ENCODE results near the gene LCE1E. TPM values are rescaled to one million over a fixed set of nuclear protein-coding genes. Genes with fewer than 3 reads are reported as not detected.

The LCE1E gene
- total and polyA plus RNA-seq, 4 experiments from 2014 or later, result not detected

DNA sequence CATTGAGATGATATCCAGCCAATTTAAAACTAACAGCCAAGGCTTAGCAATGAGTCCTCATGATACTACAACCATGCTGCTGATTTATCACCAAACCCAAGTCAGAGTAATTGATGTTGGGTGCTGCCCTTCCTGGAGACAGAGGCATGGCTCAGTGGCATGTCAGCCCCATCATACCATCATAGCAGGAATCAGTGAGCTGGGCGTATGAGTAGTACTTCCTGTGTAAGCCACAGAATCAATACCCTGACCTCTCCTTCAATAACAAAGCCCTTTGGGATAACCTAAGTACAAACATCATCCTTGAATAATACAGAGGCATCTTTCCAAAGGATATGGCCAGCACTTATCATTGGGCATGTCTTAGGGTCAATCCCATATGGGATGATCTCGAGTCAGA is 3.0 kb upstream of the LCE1E start:
- POLR2A ChIA-PET (ENCODE audit: partially characterized antibody), result no interaction called here
- no peaks in the 10 kb centered on the region for H3K4me1 ChIP-seq (ENCODE audit: insufficient read depth, low read length)
- H3K4me3 Mint-ChIP-seq, result no peak overlapping the region
- peaks cover 13 to 44% of the 10 kb centered on the region in 2 donors for H3K27me3 Mint-ChIP-seq
- H3K36me3 Mint-ChIP-seq, result no peaks in the 10 kb centered on the region
- H3K27me3 ChIP-seq (ENCODE audit: insufficient read depth, low read length), result peaks cover 4% of the 10 kb centered on the region
- no peaks in the 10 kb centered on the region for H3K36me3 ChIP-seq (ENCODE audit: insufficient read depth, low read length)
- no peaks in the 10 kb centered on the region for H3K9me3 ChIP-seq (ENCODE audit: control insufficient read depth in 1 of 2, low read length in 2 of 2)
- H3K27ac ChIP-seq (ENCODE audit: low read depth, low read length), result no peak overlapping the region
- CTCF ChIA-PET (ENCODE audit: partially characterized antibody), result no interaction called here
- intact Hi-C loops (cut with micrococcal nuclease), result no loop called here
- no peak overlapping the region for H3K4me3 ChIP-seq (ENCODE audit: low read length in 2 of 2)
- DNase-seq, result no peak
- no peak overlapping the region for H3K27ac Mint-ChIP-seq
- no peaks in the 10 kb centered on the region for H3K4me1 Mint-ChIP-seq
- H3K9me3 Mint-ChIP-seq, result no peaks in the 10 kb centered on the region

DNA sequence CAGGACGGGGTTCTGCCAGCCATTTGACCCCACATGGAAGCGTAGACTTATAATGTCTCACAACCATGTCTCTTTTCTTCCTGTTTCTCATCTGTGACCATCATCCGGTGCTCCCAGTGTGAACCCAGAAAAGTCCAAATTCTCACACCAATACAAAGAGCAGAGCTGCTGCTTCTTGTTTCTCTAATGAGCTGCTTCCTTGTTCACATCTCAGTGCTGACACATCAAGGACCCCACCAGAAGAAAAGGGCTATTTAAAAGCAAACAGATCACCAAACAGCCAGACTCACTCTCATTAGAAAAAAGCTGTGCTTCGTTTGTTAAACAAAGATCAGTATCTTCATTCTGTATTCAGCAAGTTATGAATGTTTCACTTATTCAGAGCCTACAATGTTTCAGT is 9.6 kb downstream of the LCE1E start:
- Mint-ChIP-seq H3K36me3 (no peaks in the 10 kb centered on the region), H3K9me3 (peaks cover 0 to 1% (median 0%) of the 10 kb centered on the region in 8 donors), H3K4me1 (no peaks in the 10 kb centered on the region), H3K27me3 (peaks cover 5 to 18% of the 10 kb centered on the region in 2 donors), H3K27ac (no peak overlapping the region), H3K4me3 (no peak overlapping the region)
- intact Hi-C loops (cut with micrococcal nuclease), result no loop called here
- Histone ChIP-seq H3K4me1 (ENCODE audit: insufficient read depth, low read length) (no peaks in the 10 kb centered on the region), H3K27me3 (ENCODE audit: insufficient read depth, low read length) (no peaks in the 10 kb centered on the region), H3K9me3 (ENCODE audit: control insufficient read depth in 1 of 2, low read length in 2 of 2) (no peaks in the 10 kb centered on the region), H3K36me3 (ENCODE audit: insufficient read depth, low read length) (no peaks in the 10 kb centered on the region), H3K27ac (ENCODE audit: low read depth, low read length) (no peak overlapping the region), H3K4me3 (ENCODE audit: low read length in 2 of 2) (no peak overlapping the region)
- POLR2A ChIA-PET (ENCODE audit: partially characterized antibody), result no interaction called here
- DNase-seq, result no peak
- CTCF ChIA-PET (ENCODE audit: partially characterized antibody), result no interaction called here

DNA sequence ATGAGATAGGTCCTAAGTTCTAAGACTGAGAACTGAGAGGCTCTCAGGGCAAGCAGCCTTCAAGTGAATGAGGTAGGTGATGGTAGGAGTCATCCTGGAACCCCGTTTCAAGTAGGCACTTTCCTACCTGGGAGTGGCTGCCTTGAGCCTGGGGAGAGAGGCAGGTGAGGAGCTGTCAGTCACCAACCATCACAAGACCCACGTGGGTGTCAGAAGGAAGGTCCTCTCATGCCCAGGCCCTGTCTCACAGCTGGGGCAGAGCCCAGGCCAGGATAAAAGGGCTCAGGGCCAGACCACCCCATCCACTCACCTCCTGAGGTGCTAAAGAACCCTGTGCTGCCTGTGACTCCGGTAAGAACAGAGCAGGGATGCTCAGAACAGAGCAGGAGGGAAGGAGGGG is 10.4 kb downstream of the LCE1E start, which contains the start of gene LCE1D:
LCE1D (plus strand) TSS at position 301 of the 400 bp plus-strand sequence. CDS start 1,074 bp downstream, outside the sequence.
- Histone ChIP-seq H3K27me3 (ENCODE audit: insufficient read depth, low read length) (no peaks in the 10 kb centered on the region), H3K4me1 (ENCODE audit: insufficient read depth, low read length) (no peaks in the 10 kb centered on the region), H3K27ac (ENCODE audit: low read depth, low read length) (no peak within 1 kb of the TSS), H3K4me3 (ENCODE audit: low read length in 2 of 2) (no peak within 1 kb of the TSS), H3K9me3 (ENCODE audit: control insufficient read depth in 1 of 2, low read length in 2 of 2) (no peaks in the 10 kb centered on the region), H3K36me3 (ENCODE audit: insufficient read depth, low read length) (no peaks in the 10 kb centered on the region)
- no peak for DNase-seq
- ChIA-PET CTCF (ENCODE audit: partially characterized antibody) (no interaction called here), POLR2A (ENCODE audit: partially characterized antibody) (no interaction called here)
- peaks cover 11 to 13% of the 10 kb centered on the region in 2 donors for H3K27me3 Mint-ChIP-seq
- H3K4me3 Mint-ChIP-seq, result no peak within 1 kb of the TSS
- no peak within 1 kb of the TSS for H3K27ac Mint-ChIP-seq
- no peaks in the 10 kb centered on the region for H3K36me3 Mint-ChIP-seq
- intact Hi-C loops (cut with micrococcal nuclease), result no loop called here
- peaks cover 0 to 2% (median 0%) of the 10 kb centered on the region in 8 donors for H3K9me3 Mint-ChIP-seq
- H3K4me1 Mint-ChIP-seq, result no peaks in the 10 kb centered on the region

DNA sequence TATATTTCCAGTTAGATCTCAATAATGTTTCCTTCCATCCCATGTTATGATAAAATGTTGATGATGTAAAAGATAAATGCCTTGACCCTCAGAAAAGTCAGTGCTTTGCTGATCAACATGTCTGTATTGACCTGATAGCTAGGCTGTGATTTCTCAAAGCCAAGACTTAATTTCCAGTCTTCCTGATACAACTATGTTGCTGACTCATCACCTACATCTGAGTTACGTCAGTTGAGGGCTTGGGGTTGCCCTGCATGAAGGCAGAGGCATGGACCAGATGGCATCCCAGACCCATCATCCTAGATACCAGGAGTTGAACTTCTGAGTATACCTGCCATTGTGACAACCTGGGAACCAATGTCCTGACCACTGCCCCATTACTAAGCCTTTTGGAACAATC is 15.3 kb downstream of the LCE1E start:
- CTCF ChIA-PET (ENCODE audit: partially characterized antibody), result no interaction called here

DNA sequence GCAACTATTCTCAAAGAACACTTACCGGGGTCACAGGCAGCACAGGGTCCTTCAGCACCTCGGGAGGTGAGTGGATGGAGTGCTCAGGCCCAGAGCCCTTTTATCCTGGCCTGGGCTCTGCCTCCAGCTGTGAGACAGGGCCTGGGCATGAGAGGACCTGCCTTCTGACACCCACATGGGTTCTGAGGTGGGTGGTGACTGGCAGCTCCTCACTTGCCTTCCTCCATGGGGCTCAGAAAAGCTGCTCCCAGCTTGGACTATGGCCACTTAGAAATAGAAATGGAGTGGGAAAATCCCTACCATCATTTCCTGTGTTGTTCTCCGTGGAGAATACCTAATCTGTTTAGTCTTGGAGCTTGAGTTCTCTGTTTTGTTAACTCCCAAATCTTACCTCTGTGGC is 20.5 kb downstream of the LCE1E start, which contains the start of gene LCE1C:
LCE1C (minus strand) TSS at position 76 of the 400 bp plus-strand sequence. CDS start 1,173 bp downstream, outside the sequence.
- no peaks in the 10 kb centered on the region for H3K4me1 Mint-ChIP-seq
- Histone ChIP-seq H3K27me3 (ENCODE audit: insufficient read depth, low read length) (no peaks in the 10 kb centered on the region), H3K4me3 (ENCODE audit: low read length in 2 of 2) (no peak within 1 kb of the TSS), H3K9me3 (ENCODE audit: control insufficient read depth in 1 of 2, low read length in 2 of 2) (no peaks in the 10 kb centered on the region), H3K4me1 (ENCODE audit: insufficient read depth, low read length) (no peaks in the 10 kb centered on the region), H3K27ac (ENCODE audit: low read depth, low read length) (no peak within 1 kb of the TSS), H3K36me3 (ENCODE audit: insufficient read depth, low read length) (no peaks in the 10 kb centered on the region)
- peaks cover 18 to 25% of the 10 kb centered on the region in 2 donors for H3K27me3 Mint-ChIP-seq
- H3K27ac Mint-ChIP-seq, result no peak within 1 kb of the TSS
- ChIA-PET POLR2A (ENCODE audit: partially characterized antibody) (no interaction called here), CTCF (ENCODE audit: partially characterized antibody) (no interaction called here)
- intact Hi-C loops (cut with micrococcal nuclease), result no loop called here
- H3K4me3 Mint-ChIP-seq, result no peak within 1 kb of the TSS
- no peaks in the 10 kb centered on the region for H3K36me3 Mint-ChIP-seq
- peaks cover 0 to 2% (median 0%) of the 10 kb centered on the region in 8 donors for H3K9me3 Mint-ChIP-seq
- DNase-seq, result no peak

More for the DNA sequence above, 15.3 kb downstream of the LCE1E start:
- no peaks in the 10 kb centered on the region for H3K4me1 Mint-ChIP-seq
- no peak overlapping the region for H3K4me3 Mint-ChIP-seq
- H3K27ac ChIP-seq (ENCODE audit: low read depth, low read length), result no peak overlapping the region
- no peaks in the 10 kb centered on the region for H3K36me3 Mint-ChIP-seq
- no peaks in the 10 kb centered on the region for H3K4me1 ChIP-seq (ENCODE audit: insufficient read depth, low read length)
- H3K27me3 ChIP-seq (ENCODE audit: insufficient read depth, low read length), result no peaks in the 10 kb centered on the region
- no peak for DNase-seq
- no peak overlapping the region for H3K27ac Mint-ChIP-seq
- POLR2A ChIA-PET (ENCODE audit: partially characterized antibody), result no interaction called here
- peaks cover 27% of the 10 kb centered on the region in 2 donors for H3K27me3 Mint-ChIP-seq
- H3K36me3 ChIP-seq (ENCODE audit: insufficient read depth, low read length), result no peaks in the 10 kb centered on the region
- intact Hi-C loops (cut with micrococcal nuclease), result no loop called here
- H3K9me3 Mint-ChIP-seq, result peaks cover 0 to 2% (median 0%) of the 10 kb centered on the region in 8 donors
- no peaks in the 10 kb centered on the region for H3K9me3 ChIP-seq (ENCODE audit: control insufficient read depth in 1 of 2, low read length in 2 of 2)
- no peak overlapping the region for H3K4me3 ChIP-seq (ENCODE audit: low read length in 2 of 2)

DNA sequence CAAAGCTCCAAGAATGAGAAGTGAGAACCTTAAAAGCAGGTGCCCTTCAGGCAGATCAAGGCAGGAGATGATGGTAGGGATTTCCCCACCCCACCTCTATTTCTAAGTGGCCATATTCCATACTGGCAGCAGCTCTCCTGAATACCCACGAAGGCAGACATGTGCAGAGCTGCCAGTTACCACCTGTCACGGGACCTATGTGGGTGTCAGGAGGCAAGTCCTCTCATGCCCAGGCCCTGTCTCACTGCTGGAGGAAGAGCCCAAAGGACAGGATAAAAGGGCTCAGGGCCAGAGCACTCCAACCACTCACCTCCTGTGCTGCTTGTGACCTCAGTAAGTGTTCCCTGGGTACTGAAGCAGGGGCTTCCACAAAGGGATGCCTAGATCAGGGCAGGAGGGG is 25.0 kb downstream of the LCE1E start:
- Mint-ChIP-seq H3K4me1 (no peaks in the 10 kb centered on the region), H3K36me3 (no peaks in the 10 kb centered on the region), H3K9me3 (peaks cover 0 to 2% (median 0%) of the 10 kb centered on the region in 8 donors), H3K27ac (no peak overlapping the region), H3K27me3 (peaks cover 3 to 13% of the 10 kb centered on the region in 2 donors), H3K4me3 (no peak overlapping the region)
- Histone ChIP-seq H3K4me3 (ENCODE audit: low read length in 2 of 2) (no peak overlapping the region), H3K27me3 (ENCODE audit: insufficient read depth, low read length) (no peaks in the 10 kb centered on the region), H3K27ac (ENCODE audit: low read depth, low read length) (no peak overlapping the region), H3K4me1 (ENCODE audit: insufficient read depth, low read length) (no peaks in the 10 kb centered on the region), H3K36me3 (ENCODE audit: insufficient read depth, low read length) (no peaks in the 10 kb centered on the region), H3K9me3 (ENCODE audit: control insufficient read depth in 1 of 2, low read length in 2 of 2) (no peaks in the 10 kb centered on the region)
- no peak for DNase-seq
- ChIA-PET CTCF (ENCODE audit: partially characterized antibody) (no interaction called here), POLR2A (ENCODE audit: partially characterized antibody) (no interaction called here)
- intact Hi-C loops (cut with micrococcal nuclease), result no loop called here

DNA sequence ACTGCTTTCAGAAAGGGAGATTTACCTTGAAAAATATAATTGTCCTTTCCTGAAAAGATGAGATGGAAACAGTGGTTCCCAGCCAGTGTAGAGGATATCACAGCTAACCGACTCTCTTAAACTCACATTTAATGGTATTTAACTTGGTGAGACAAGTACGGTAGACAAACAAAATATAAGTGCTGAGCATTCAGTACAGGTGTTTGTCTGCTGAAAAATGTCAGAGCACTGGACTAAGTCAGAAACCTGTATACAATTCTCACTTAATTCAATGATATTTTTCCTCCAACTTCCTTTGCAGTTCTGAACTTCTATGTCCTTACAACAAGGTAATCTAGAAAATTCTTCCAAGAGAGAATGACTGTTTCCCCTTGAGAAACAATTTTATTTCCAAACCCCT is 25.6 kb downstream of the LCE1E start, which contains the start of gene LCE1B:
LCE1B (plus strand) TSS at position 301 of the 400 bp plus-strand sequence. CDS start 476 bp downstream, outside the sequence.
- H3K27ac ChIP-seq (ENCODE audit: low read depth, low read length), result no peak within 1 kb of the TSS
- peaks cover 3 to 13% of the 10 kb centered on the region in 2 donors for H3K27me3 Mint-ChIP-seq
- H3K9me3 ChIP-seq (ENCODE audit: control insufficient read depth in 1 of 2, low read length in 2 of 2), result no peaks in the 10 kb centered on the region
- no peaks in the 10 kb centered on the region for H3K27me3 ChIP-seq (ENCODE audit: insufficient read depth, low read length)
- no peaks in the 10 kb centered on the region for H3K36me3 ChIP-seq (ENCODE audit: insufficient read depth, low read length)
- no peaks in the 10 kb centered on the region for H3K4me1 ChIP-seq (ENCODE audit: insufficient read depth, low read length)
- no peak within 1 kb of the TSS for H3K4me3 ChIP-seq (ENCODE audit: low read length in 2 of 2)
- peaks cover 0 to 2% (median 0%) of the 10 kb centered on the region in 8 donors for H3K9me3 Mint-ChIP-seq
- no peak within 1 kb of the TSS for H3K27ac Mint-ChIP-seq
- H3K36me3 Mint-ChIP-seq, result no peaks in the 10 kb centered on the region
- no peaks in the 10 kb centered on the region for H3K4me1 Mint-ChIP-seq
- intact Hi-C loops (cut with micrococcal nuclease), result no loop called here
- H3K4me3 Mint-ChIP-seq, result no peak within 1 kb of the TSS
- CTCF ChIA-PET (ENCODE audit: partially characterized antibody), result no interaction called here
- POLR2A ChIA-PET (ENCODE audit: partially characterized antibody), result no interaction called here
- no peak for DNase-seq

DNA sequence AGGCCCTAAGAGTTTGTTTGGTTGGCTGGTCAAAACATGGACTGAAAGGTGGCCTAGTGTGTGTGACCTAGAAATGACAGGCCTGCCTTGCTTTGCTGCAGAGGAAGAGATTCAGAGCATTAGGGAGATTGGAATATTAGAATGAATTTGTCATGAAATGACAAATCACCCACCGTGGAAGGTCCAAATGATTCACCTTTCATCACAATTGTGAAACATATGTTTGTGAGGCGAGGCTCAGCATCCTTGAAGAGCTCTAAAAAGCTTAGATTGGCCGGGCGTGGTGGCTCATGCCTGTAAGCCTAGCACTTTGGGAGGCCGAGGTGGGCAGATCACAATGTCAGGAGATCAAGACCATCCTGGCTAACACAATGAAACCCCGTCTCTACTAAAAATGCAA is 31.3 kb downstream of the LCE1E start:
- intact Hi-C loops (cut with micrococcal nuclease), result no loop called here
- CTCF ChIA-PET (ENCODE audit: partially characterized antibody), result no interaction called here
- H3K4me3 Mint-ChIP-seq, result no peak overlapping the region

More for the DNA sequence above, 31.3 kb downstream of the LCE1E start:
- POLR2A ChIA-PET (ENCODE audit: partially characterized antibody), result no interaction called here
- Mint-ChIP-seq H3K27ac (no peak overlapping the region), H3K36me3 (no peaks in the 10 kb centered on the region), H3K9me3 (no peaks in the 10 kb centered on the region), H3K4me1 (no peaks in the 10 kb centered on the region), H3K27me3 (peaks cover 4 to 5% of the 10 kb centered on the region in 2 donors)
- no peak for DNase-seq
- no peaks in the 10 kb centered on the region for H3K9me3 ChIP-seq (ENCODE audit: control insufficient read depth in 1 of 2, low read length in 2 of 2)
- H3K4me1 ChIP-seq (ENCODE audit: insufficient read depth, low read length), result no peaks in the 10 kb centered on the region
- H3K4me3 ChIP-seq (ENCODE audit: low read length in 2 of 2), result no peak overlapping the region
- no peaks in the 10 kb centered on the region for H3K27me3 ChIP-seq (ENCODE audit: insufficient read depth, low read length)
- no peaks in the 10 kb centered on the region for H3K36me3 ChIP-seq (ENCODE audit: insufficient read depth, low read length)
- H3K27ac ChIP-seq (ENCODE audit: low read depth, low read length), result no peak overlapping the region
